ES-I3 (cell line): ENCODE results near the gene C11orf98.
"Not testable (repeated sequence)": the region's sequence is repeated elsewhere in the genome, so short reads cannot be mapped to it uniquely, and the experiment has no call there.

Experiments
- H3K36me3 ChIP-seq: 2 replicates; pipeline ENCODE4 v1.6.1; 2013; ENCODE audit warnings: mild to moderate bottlenecking, low read length, control low read depth, moderate library complexity; ENCODE audit not compliant: insufficient read depth
- H3K4me1 ChIP-seq: 2 replicates; pipeline ENCODE4 v1.6.1; 2013; ENCODE audit warnings: mild to moderate bottlenecking, control low read depth, low read length; ENCODE audit not compliant: insufficient read depth
- H3K9ac ChIP-seq: 2 replicates; pipeline ENCODE4 v1.6.1; 2013; ENCODE audit warnings: low read depth, mild to moderate bottlenecking, low read length, moderate library complexity
- H3K9me3 ChIP-seq: 2 replicates; pipeline ENCODE4 v1.6.1; 2013; ENCODE audit warnings: mild to moderate bottlenecking, low read length, moderate library complexity; ENCODE audit not compliant: control insufficient read depth, insufficient read depth

The C11orf98 gene

DNA sequence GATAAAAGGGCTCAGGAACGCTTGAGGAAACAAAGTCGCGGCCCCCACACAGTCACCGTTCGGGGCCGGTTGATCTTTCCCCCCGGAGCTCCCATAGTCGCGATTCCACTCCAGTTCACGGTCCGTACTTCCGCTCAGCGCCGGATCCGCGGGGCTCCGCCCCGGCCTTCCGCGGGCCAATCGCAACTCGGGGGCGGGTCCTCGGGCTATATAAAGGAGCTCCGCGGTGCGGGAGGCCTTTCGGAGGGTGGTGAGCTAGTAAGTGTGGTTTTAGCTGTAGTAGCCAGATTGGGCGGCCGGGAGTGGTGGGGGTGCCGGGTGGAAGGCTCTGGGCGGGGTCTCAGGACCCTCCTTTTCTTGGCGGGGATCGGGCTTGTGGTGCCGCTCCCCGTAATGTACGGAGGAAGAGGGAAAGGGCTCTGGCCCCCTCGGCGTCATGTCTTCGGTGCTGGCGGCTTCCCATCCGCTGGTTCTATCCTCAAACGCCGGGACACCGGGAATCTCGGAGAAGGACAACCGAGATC, at the start of gene C11orf98, which contains the start of gene CSKMT:
C11orf98 (minus strand) TSS at position 136 of the 524 bp plus-strand sequence; CDS start at position 95, 41 bp downstream.
CSKMT (plus strand) TSS at position 238 of the 524 bp plus-strand sequence. CDS start 568 bp downstream, outside the sequence.
- Histone ChIP-seq H3K36me3 (peaks cover 12% of the 10 kb centered on the region), H3K9ac (peak within 1 kb of the TSS; percentile 99), H3K4me1 (peaks cover 10% of the 10 kb centered on the region; the same call in 1 of the 2 replicates), H3K9me3 (no peaks in the 10 kb centered on the region)

DNA sequence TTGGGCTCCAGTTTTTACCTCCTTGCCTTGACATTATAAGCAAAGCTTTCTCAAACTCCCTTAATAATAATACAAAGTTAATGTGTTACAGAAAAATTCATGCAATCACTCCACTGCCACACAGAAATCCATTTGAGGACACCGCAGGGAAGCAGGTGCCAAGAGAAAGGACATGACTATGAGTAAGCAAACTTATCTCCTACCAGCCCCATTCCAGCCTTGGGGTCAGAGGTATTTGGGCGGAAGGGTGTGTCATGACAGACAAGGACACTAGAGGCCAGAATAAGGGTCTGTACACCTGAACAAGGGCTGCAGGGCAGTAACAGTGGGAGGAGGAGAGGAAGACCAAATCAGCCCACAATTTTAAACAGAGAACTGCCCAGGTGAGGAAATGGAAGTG, 48.3 kb upstream of the C11orf98 start:
- H3K9ac ChIP-seq = no peak overlapping the region
- no peaks in the 10 kb centered on the region for H3K4me1 ChIP-seq
- H3K36me3 ChIP-seq = peaks cover 23% of the 10 kb centered on the region
- no peaks in the 10 kb centered on the region for H3K9me3 ChIP-seq

DNA sequence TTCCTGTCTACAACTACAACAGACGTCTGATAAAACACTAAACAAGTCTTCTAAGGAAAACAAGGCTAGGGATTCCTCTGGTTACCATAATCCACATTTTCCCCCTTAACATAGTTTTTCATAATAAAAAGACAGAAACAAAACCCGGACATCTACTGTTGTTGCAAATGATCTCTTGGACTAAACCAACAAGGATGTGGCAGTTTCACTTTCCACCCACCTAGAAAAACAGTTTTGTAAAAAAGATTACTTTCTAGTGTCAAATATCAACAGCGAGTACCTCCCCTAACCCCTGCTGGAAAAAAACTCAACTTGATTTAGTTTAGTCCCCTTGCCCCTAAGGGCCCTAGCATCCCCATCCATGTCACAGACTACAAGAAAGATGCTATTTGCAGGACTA, 47.9 kb upstream of the C11orf98 start:
- Histone ChIP-seq H3K9ac (no peak overlapping the region), H3K4me1 (no peaks in the 10 kb centered on the region), H3K36me3 (peaks cover 23% of the 10 kb centered on the region)

DNA sequence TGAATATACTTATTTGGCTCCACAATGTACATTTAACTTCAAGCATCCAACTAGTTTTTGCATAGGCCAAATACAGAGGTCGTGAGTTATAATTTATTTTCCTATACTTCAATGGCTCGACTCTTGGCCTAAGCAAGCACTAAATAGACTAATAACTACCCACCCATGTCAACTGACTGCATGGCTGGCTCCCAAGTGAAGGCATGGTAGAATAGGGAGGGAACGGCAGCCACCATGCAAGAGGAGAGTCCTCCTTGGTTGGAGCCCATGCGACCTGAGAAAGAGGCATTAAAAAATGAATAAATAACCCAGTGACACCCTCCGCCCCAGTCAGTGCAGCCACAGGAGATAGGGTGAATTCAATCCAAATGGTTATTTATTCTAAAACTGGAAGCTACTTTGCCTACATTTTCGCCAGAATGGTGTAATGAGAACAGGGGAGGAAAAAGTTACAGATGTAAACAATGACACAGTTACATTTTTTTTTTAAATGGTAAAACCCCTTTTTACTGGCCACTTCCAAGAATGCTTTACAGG, 47.3 kb upstream of the C11orf98 start:
- Histone ChIP-seq H3K36me3 (peaks cover 23% of the 10 kb centered on the region), H3K9ac (no peak overlapping the region), H3K4me1 (no peaks in the 10 kb centered on the region), H3K9me3 (no peaks in the 10 kb centered on the region)

More for the DNA sequence above, 47.9 kb upstream of the C11orf98 start:
- H3K9me3 ChIP-seq = no peaks in the 10 kb centered on the region

DNA sequence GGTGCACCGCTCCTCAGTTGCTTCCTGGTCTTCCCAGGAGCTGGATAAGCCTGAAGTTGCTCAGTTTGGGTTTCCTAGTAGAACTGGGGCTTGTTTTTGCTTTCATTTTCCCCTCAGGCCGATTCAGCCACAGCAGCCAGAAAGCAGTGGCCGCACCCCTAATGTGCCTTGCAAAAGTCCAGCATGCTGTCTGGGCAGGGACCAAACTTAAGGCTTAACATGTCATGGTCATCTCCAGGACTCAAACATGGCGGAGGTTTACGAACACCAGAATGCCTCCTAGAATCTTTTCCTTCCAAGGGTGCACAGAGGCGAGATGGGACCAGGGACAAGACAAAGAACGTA, 45.0 kb upstream of the C11orf98 start:
- Histone ChIP-seq H3K36me3 (peaks cover 3% of the 10 kb centered on the region), H3K9me3 (no peaks in the 10 kb centered on the region), H3K4me1 (no peaks in the 10 kb centered on the region), H3K9ac (peak overlapping the region; percentile 89)

DNA sequence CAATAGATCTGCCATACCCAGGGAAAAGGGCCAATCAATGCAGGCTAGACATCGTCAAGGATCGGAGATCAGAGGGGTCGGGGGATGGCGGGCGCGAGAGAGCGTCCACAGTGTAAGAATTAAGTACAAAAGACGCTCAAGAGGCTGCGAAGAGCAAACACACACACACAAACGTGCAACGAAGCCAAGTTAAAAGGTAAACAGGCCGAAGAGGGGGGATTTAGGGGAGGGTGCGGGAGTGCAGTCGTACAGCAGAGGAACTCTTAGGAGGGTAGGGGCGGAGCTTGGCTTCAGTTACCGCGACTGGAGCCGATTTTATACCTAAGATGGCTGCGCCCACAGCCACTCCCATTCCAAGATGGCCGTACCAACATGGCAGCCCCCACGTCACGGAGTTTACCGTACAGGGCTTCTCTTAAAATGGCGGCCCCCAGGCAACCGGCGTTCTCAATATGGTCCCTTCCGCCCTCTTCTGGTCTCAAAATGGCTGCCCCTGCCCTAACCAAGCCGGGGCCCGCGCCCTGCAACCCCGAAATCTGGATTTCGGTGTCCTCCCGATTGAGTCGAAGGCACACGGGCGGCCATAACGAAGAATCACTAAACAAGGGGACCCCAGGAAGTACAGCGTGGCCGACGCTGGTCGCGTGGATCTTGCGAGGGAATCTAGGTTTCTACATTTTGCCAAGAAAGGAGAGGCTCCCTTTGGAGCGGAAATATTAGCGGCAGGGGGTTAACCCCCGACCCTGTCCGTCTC, 44.4 kb upstream of the C11orf98 start:
- H3K4me1 ChIP-seq = no peaks in the 10 kb centered on the region
- no peaks in the 10 kb centered on the region for H3K9me3 ChIP-seq
- no peaks in the 10 kb centered on the region; the same call in 1 of the 2 replicates for H3K36me3 ChIP-seq
- peak overlapping the region; percentile 89 for H3K9ac ChIP-seq

DNA sequence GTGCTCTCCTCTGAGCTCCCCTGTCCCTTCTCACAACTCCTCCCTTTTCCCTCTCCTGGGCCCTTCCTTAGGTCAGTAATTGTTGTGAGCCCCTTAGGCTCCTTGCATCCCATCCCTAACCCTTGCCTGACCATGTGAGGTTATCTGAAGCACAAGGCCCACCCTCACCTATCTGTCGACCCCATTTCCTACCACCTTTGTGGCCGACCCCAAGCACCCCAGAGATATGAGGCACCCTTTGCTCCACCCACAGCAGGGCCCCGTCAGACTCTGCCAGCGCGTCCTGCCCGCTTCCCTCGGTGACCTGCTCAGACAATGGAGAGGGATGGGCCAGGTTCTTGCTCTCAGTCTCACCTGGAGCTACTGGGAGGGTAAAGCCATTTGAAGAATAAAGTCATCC, 43.8 kb upstream of the C11orf98 start:
- H3K9ac ChIP-seq = peak overlapping the region; percentile 89
- no peaks in the 10 kb centered on the region for H3K4me1 ChIP-seq
- no peaks in the 10 kb centered on the region for H3K9me3 ChIP-seq
- no peaks in the 10 kb centered on the region for H3K36me3 ChIP-seq

DNA sequence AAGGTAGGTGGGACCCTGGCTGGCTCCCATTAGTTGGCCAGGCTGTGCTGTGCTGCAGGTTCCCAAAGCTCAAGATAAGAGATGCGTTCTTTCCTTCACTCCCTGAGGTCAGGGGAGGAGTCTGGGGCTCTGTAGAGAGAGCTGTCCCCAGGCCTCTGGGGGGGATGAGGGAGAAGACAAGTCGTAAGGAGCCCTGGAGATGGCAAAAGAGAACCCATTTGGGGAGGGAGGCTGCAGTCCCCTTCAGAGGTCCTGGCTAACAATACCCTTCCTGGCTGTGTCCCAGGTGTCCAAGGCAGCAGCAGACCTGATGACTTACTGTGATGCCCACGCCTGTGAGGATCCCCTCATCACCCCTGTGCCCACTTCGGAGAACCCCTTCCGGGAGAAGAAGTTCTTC, 43.4 kb upstream of the C11orf98 start:
- Histone ChIP-seq H3K9me3 (no peaks in the 10 kb centered on the region), H3K9ac (peak overlapping the region; percentile 89; the same call in 1 of the 2 replicates), H3K4me1 (no peaks in the 10 kb centered on the region), H3K36me3 (no peaks in the 10 kb centered on the region)

DNA sequence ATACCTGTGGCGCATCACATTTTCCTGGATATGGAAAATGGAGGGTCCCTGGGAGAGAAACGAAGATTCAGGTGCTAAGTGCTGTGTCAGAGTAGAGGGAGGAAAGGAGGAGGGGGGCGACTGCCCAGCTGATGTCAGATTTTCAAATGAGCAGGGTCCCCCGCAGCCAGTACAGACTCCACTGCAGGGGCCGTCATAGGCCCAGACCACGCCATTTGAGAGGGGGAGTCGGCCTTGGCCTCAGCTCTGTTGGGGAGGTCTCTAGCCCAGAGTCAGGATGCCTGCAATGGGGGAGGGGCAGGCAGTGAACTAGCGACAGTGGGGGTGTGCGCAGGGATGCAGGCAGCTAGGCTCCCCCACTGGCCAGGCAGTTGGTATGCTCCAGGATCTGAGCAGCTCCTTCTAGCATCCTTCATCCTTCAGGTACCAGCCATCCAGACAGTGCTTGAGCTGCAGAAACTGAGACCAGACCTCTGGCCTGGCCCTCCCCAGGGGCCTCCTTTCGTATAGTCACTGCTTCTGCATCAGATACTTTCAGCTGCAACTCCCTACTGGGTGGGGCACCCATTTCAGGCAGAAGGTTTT, 42.4 kb upstream of the C11orf98 start, which contains the start of the genes BSCL2 and GNG3:
BSCL2 (minus strand) TSS at position 148 of the 585 bp plus-strand sequence. CDS start 229 bp downstream, outside the sequence.
GNG3 (plus strand) TSS at position 400 of the 585 bp plus-strand sequence. CDS start 620 bp downstream, outside the sequence.
- Histone ChIP-seq H3K9ac (peak within 1 kb of the TSS; percentile 70), H3K4me1 (no peaks in the 10 kb centered on the region), H3K9me3 (no peaks in the 10 kb centered on the region), H3K36me3 (no peaks in the 10 kb centered on the region)

DNA sequence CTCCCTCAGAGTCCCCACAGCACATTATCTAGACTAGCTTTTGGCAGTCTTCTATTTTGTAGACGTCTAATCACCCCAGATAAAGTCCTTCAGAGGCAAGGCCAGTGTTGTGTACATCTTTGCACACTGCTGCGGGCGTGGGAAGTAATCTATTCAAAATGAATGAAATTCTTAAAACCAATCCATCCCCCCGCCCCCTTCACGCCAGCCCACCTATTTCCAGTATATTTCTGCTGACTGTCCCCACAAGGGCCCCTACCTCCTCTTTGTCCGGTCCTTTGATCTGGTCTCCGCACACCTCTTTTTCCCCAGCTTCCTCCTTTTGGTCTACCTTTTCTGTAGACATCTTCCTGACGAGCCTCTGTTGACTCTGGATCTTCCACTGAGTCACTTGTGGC, 41.8 kb upstream of the C11orf98 start:
- Histone ChIP-seq H3K4me1 (no peaks in the 10 kb centered on the region), H3K36me3 (no peaks in the 10 kb centered on the region), H3K9me3 (no peaks in the 10 kb centered on the region), H3K9ac (peak overlapping the region; percentile 70)

DNA sequence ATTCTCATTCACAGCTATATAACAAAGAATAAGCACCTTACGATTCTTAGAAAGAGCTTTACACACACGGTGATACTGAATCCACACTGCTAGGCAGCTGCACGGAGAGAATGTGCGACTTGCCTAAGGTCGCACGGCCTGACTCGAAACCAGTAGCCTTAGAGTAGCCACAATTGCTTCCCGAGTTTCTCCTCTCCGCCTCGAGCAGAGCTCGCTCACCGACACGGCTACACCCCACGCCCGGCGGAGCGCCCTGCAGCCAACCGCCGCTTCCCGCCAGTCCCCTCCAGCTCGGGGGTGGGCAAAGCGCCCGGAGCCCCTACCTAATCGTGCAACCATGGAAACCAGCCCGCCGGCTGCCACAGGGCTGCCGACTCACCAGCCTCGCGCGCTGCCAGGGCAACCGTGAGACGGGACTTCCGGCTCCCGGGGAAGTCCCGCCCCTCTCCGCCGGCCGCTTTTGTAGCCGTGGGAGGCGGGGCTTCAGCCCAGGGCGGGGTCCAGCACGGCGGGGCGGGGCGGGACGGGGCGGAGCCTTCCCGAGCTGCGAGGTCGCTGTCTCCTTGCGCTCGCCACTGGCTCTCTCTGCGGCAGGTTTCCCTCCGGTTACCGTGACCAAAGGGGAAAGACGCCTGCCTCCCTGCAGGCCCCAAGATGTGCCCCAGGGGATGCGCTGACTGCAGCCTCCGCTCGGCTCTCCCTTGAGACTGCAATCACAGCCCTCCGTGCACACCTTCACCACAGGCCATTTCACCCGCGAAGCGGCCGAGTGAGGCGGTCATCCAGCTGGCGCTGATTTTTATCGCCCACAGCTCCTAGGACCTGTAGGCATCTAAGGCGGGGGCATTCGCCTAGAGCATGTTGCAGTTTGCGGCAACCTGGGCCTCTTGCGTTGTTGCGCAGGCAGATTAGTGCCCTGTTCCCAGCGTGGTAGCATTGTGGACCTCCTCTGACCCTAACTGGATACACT, 41.2 kb upstream of the C11orf98 start:
- Histone ChIP-seq H3K36me3 (no peaks in the 10 kb centered on the region), H3K9ac (peak overlapping the region; percentile 74), H3K9me3 (no peaks in the 10 kb centered on the region), H3K4me1 (no peaks in the 10 kb centered on the region)

DNA sequence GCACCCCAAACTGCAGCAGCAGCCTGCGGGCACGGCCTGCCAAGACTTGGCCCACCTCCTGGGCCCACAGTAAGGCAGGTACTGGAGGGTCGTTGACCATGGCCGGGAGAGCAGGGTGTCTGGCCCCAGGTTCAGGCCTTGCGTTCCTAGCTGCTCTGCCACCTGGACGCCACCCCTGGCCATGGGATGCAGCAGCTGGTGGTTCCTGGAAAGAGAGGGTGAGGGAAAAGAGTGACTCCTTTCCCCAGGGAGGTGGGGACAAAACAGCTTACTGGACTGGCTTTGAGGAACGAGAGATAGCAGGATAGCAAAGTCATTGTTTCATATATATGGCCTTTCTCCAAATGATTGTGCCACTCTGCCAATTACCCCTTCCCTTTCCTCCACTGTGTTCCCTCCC, 40.4 kb upstream of the C11orf98 start:
- no peaks in the 10 kb centered on the region for H3K36me3 ChIP-seq
- H3K9me3 ChIP-seq = no peaks in the 10 kb centered on the region
- H3K4me1 ChIP-seq = no peaks in the 10 kb centered on the region
- H3K9ac ChIP-seq = peak overlapping the region; percentile 74; the same call in 1 of the 2 replicates

DNA sequence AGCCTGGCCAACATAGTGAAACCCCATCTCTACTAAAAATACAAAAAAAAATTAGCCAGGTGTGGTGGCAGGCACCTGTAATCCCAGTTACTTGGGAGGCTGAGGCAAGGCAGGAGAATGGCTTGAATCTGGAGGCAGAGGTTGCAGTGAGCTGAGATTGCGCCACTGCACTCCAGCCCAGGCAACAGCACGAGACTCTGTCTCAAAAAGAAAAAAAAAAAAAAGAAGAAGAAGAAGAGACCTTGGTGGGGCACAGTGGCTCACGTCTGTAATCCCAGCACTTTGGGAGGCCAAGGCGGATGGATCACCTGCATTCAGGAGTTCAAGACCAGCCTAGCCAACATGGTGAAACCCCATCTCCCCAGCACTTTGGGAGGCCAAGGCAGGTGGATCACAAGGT, 38.9 kb upstream of the C11orf98 start:
- H3K36me3 ChIP-seq, H3K9me3 ChIP-seq, H3K9ac ChIP-seq, H3K4me1 ChIP-seq: not testable (repeated sequence)

DNA sequence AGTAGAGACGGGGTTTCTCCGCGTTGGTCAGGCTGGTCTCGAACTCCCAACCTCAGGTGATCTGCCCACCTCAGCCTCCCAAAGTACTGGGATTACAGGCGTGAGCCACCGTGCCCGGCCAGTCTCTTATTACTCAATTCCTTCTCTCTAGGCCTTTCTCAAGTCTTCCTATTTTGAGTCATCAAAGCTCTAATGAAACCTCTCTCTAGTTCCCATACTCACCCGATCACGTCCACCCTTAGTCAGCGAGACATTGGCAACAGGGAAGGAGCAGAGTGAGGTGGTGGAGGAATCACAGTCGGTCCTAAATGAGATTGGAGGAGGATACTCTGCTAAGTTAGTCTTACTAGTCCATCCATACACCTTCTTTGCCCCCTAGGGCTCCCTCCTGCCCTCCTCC, 37.2 kb upstream of the C11orf98 start:
- Histone ChIP-seq H3K9ac (no peak overlapping the region), H3K9me3 (no peaks in the 10 kb centered on the region), H3K36me3 (no peaks in the 10 kb centered on the region; the same call in 1 of the 2 replicates), H3K4me1 (no peaks in the 10 kb centered on the region)
